B cell (primary cell): ENCODE results near the gene PLCD1.

Experiments used
- EZH2 ChIP-seq: IDR thresholded peaks from 2 replicates; pipeline ENCODE4 v1.6.1; 2012; ENCODE audit warnings: borderline replicate concordance, low read depth, mild to moderate bottlenecking, moderate library complexity, low read length; ENCODE audit not compliant: insufficient read depth, poor library complexity, severe bottlenecking
- TF ChIP-seq, protein P1 (sequence below): fragments of 200-600 bp; IDR thresholded peaks from one replicate; pipeline ENCODE4 v1.8.0; 2022; ENCODE audit warnings: antibody characterized with exemption, mild to moderate bottlenecking

DNA sequence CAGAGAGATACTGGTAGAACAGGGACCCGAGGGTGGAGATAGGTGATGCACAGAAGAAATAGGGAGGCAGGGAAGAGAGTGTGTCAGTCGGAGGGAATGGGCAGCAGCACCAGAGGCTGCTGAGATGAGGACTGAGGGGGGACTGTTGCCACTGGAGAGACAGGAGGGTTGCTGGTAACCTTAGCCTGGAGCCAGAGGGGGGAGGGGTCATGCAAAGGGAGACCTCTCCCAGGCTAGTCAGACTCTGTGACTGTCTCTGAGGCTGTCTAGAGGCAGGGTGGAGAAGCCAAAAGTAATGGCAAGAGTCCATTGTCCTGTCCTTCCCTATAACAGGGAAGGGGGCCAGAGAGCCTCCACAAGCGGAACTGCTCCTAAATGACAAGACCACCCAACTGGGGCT, 7.5 kb upstream of the PLCD1 start:
- TF ChIP-seq, protein P1, sequence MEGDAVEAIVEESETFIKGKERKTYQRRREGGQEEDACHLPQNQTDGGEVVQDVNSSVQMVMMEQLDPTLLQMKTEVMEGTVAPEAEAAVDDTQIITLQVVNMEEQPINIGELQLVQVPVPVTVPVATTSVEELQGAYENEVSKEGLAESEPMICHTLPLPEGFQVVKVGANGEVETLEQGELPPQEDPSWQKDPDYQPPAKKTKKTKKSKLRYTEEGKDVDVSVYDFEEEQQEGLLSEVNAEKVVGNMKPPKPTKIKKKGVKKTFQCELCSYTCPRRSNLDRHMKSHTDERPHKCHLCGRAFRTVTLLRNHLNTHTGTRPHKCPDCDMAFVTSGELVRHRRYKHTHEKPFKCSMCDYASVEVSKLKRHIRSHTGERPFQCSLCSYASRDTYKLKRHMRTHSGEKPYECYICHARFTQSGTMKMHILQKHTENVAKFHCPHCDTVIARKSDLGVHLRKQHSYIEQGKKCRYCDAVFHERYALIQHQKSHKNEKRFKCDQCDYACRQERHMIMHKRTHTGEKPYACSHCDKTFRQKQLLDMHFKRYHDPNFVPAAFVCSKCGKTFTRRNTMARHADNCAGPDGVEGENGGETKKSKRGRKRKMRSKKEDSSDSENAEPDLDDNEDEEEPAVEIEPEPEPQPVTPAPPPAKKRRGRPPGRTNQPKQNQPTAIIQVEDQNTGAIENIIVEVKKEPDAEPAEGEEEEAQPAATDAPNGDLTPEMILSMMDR, result no peak
- TF ChIP-seq EZH2, result no peak
